Measurements from ENCODE around the gene HSD3B7. TPM values are rescaled to one million over a fixed set of nuclear protein-coding genes. Genes with fewer than 3 reads are reported as not detected.

The HSD3B7 gene
- total and polyA plus RNA-seq, 2 donors (not counting 1 experiment from before 2014, with no cell fraction given), result 0.89 to 1.2 TPM

DNA sequence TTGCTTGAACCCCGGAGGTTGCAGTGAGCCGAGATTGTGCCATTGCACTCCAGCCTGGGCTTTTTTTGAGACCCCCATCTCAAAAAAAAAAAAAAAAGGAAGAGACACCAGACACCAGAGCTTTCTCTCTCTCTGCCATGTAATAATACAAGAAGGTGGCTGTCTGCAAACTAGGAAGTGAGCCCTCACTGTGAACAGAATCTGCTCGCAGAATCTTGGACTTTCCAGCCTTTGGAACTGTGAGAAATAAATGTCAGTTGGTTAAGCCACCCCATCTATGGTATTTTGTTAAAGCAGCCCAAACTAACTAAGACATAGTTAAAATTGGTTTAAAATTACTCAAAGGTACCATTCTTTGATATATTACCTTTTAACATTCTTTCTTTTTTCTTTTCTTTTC is 35.5 kb downstream of the HSD3B7 start:
- H3K27me3 Mint-ChIP-seq, result peaks cover 3% of the 10 kb centered on the region

DNA sequence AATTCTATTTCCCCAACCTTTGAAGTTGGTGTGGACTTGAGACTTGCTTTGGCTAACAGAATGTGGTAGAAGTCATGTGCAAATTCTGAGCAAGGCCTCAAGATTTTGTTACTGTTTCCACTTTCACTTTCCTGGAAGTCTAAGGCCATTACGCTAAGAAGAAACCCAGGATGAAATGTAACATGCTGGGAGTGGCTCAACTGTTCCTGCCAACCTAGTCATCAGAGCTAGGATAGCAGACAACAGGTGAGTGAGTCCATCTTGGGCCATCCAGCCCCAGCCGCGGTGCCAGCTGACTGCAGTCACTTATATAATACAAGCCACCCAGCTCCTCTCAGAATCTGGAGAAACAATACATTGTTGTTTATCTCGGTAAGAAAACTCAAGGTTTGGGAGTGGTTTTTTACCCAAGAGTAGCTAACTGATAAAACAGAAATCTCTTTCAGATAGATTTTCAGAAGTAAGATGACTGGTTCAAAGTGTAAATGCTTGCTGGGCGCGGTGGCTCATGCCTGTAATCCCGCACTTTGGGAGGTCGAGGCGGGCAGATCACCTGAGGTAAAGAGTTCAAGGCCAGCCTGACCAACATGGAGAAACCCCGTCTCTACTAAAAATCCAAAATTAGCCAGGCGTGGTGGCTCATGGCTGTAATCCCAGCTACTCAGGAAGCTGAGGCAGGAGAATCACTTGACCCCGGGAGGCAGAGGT is 37.7 kb downstream of the HSD3B7 start:
- Histone ChIP-seq H3K27me3 (replicated peaks in 1 of 4; ENCODE audit: control extremely low read depth in 1 of 4, control insufficient read depth in 3 of 4, insufficient read depth in 4 of 4, low read length in 3 of 4) (no peaks in the 10 kb centered on the region), H3K4me1 (ENCODE audit: control insufficient read depth in 2 of 2, insufficient read depth in 2 of 2, low read length in 2 of 2) (no peaks in the 10 kb centered on the region), H3K36me3 (replicated peaks in 1 of 2; ENCODE audit: control extremely low read depth in 1 of 2, control insufficient read depth in 1 of 2, extremely low read depth in 1 of 2, insufficient read depth in 2 of 2, low read length in 1 of 2) (no peaks in the 10 kb centered on the region), H4K20me1 (ENCODE audit: control insufficient read depth, insufficient read depth, low read length, poor library complexity, severe bottlenecking) (no peaks in the 10 kb centered on the region), H3K79me2 (ENCODE audit: control insufficient read depth, insufficient read depth, low read length) (no peaks in the 10 kb centered on the region), H3K9me3 (ENCODE audit: control extremely low read depth in 1 of 3, control insufficient read depth in 2 of 3, insufficient read depth in 1 of 3, low read length in 2 of 3) (no peaks in the 10 kb centered on the region), H3K9ac (ENCODE audit: low read length) (no peak overlapping the region), H2AFZ (ENCODE audit: insufficient read depth, low read depth, low read length, poor library complexity, severe bottlenecking) (no peak overlapping the region), H3K4me2 (replicated peaks; ENCODE audit: low read depth, low read length, poor library complexity, severe bottlenecking) (no peak overlapping the region), H3K27ac (ENCODE audit: low read length in 2 of 2) (no peak overlapping the region), H3K4me3 (ENCODE audit: control extremely low read depth in 1 of 5, extremely low read depth in 1 of 5, insufficient read depth in 1 of 5, low read depth in 2 of 5, low read length in 4 of 5) (no peak overlapping the region)
- CTCF ChIA-PET, result interaction anchor here (1.1 kb wide), 1 partner anchor 120 kb away, joined by 3 read pairs; no protein-coding TSS in a partner anchor
- WGBS (ENCODE audit: insufficient coverage), result 88% methylated on average over 8 of the region's 12 CpGs
- TF ChIP-seq, protein P1, sequence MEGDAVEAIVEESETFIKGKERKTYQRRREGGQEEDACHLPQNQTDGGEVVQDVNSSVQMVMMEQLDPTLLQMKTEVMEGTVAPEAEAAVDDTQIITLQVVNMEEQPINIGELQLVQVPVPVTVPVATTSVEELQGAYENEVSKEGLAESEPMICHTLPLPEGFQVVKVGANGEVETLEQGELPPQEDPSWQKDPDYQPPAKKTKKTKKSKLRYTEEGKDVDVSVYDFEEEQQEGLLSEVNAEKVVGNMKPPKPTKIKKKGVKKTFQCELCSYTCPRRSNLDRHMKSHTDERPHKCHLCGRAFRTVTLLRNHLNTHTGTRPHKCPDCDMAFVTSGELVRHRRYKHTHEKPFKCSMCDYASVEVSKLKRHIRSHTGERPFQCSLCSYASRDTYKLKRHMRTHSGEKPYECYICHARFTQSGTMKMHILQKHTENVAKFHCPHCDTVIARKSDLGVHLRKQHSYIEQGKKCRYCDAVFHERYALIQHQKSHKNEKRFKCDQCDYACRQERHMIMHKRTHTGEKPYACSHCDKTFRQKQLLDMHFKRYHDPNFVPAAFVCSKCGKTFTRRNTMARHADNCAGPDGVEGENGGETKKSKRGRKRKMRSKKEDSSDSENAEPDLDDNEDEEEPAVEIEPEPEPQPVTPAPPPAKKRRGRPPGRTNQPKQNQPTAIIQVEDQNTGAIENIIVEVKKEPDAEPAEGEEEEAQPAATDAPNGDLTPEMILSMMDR (IDR thresholded peaks at IDR 0.05), result no peak
- TF ChIP-seq EZH2 (IDR thresholded peaks at IDR 0.05; ENCODE audit: borderline replicate concordance, insufficient read depth, low read depth, low read length, poor library complexity, severe bottlenecking), result no peak
- ATAC-seq (ENCODE audit: low read depth) (no peak), DNase-seq (no peak)
- H3K27ac Mint-ChIP-seq, result no peak overlapping the region
- intact Hi-C loops (cut with micrococcal nuclease), result no loop called here
- no peak overlapping the region for H3K4me3 Mint-ChIP-seq
- peaks cover 3% of the 10 kb centered on the region for H3K27me3 Mint-ChIP-seq
- H3K4me1 Mint-ChIP-seq, result no peaks in the 10 kb centered on the region
- H3K9me3 Mint-ChIP-seq (ENCODE audit: insufficient read depth), result no peaks in the 10 kb centered on the region
- POLR2A ChIA-PET, result no interaction called here

More for the DNA sequence above, 35.5 kb downstream of the HSD3B7 start:
- Mint-ChIP-seq H3K4me1 (no peaks in the 10 kb centered on the region), H3K27ac (no peak overlapping the region), H3K4me3 (no peak overlapping the region), H3K9me3 (ENCODE audit: insufficient read depth) (no peaks in the 10 kb centered on the region)
- Histone ChIP-seq H3K9me3 (ENCODE audit: control extremely low read depth in 1 of 3, control insufficient read depth in 2 of 3, insufficient read depth in 1 of 3, low read length in 2 of 3) (no peaks in the 10 kb centered on the region), H3K27me3 (replicated peaks in 1 of 4; ENCODE audit: control extremely low read depth in 1 of 4, control insufficient read depth in 3 of 4, insufficient read depth in 4 of 4, low read length in 3 of 4) (peaks cover 0 to 4% (median 0%) of the 10 kb centered on the region in 4 experiments), H3K79me2 (ENCODE audit: control insufficient read depth, insufficient read depth, low read length) (no peaks in the 10 kb centered on the region), H3K4me1 (ENCODE audit: control insufficient read depth in 2 of 2, insufficient read depth in 2 of 2, low read length in 2 of 2) (no peaks in the 10 kb centered on the region), H3K9ac (ENCODE audit: low read length) (no peak overlapping the region), H3K4me3 (ENCODE audit: control extremely low read depth in 1 of 5, extremely low read depth in 1 of 5, insufficient read depth in 1 of 5, low read depth in 2 of 5, low read length in 4 of 5) (no peak overlapping the region), H3K4me2 (replicated peaks; ENCODE audit: low read depth, low read length, poor library complexity, severe bottlenecking) (no peak overlapping the region), H2AFZ (ENCODE audit: insufficient read depth, low read depth, low read length, poor library complexity, severe bottlenecking) (no peak overlapping the region), H3K36me3 (replicated peaks in 1 of 2; ENCODE audit: control extremely low read depth in 1 of 2, control insufficient read depth in 1 of 2, extremely low read depth in 1 of 2, insufficient read depth in 2 of 2, low read length in 1 of 2) (no peaks in the 10 kb centered on the region), H3K27ac (ENCODE audit: low read length in 2 of 2) (no peak overlapping the region), H4K20me1 (ENCODE audit: control insufficient read depth, insufficient read depth, low read length, poor library complexity, severe bottlenecking) (no peaks in the 10 kb centered on the region)
- TF ChIP-seq, protein P1 (IDR thresholded peaks at IDR 0.05), result no peak
- no peak for TF ChIP-seq EZH2 (IDR thresholded peaks at IDR 0.05; ENCODE audit: borderline replicate concordance, insufficient read depth, low read depth, low read length, poor library complexity, severe bottlenecking)
- POLR2A ChIA-PET, result no interaction called here
- no peak for DNase-seq
- no peak for ATAC-seq (ENCODE audit: low read depth)
- no CpG with 5 or more reads among the region's 3 CpGs for WGBS (ENCODE audit: insufficient coverage)
- intact Hi-C loops (cut with micrococcal nuclease), result no loop called here
- CTCF ChIA-PET, result interaction anchor here (0.6 kb wide), 1 partner anchor 406 kb away, joined by 4 read pairs; no protein-coding TSS in a partner anchor
